ENCODE data around the gene CNBP. TPM values are rescaled to one million over a fixed set of nuclear protein-coding genes. Genes with fewer than 3 reads are reported as not detected.

CNBP gene
- total RNA-seq, 3 donors from 2014 or later, result 223 to 353 (median 234) TPM

- H3K9me3 ChIP-seq, result no peaks in the 10 kb centered on the region
- ATAC-seq (no peak), DNase-seq (no peak)
- H3K36me3 ChIP-seq (ENCODE audit: low read depth), result no peaks in the 10 kb centered on the region
- H3K4me3 ChIP-seq, result no peak overlapping the region
- TF ChIP-seq CTCF (IDR thresholded peaks at IDR 0.05), result no peak
- intact Hi-C loops (cut with DNase I, micrococcal nuclease), result no loop called here
- peaks cover 10% of the 10 kb centered on the region for H3K4me1 ChIP-seq (ENCODE audit: low read depth)
These were observed 27.6 kb upstream of the CNBP start for GRCh38 chr3:129211345-129211744.

- no peak for ATAC-seq
- Histone ChIP-seq H3K4me3 (no peak overlapping the region), H3K36me3 (ENCODE audit: low read depth) (no peaks in the 10 kb centered on the region), H3K9me3 (no peaks in the 10 kb centered on the region), H3K4me1 (ENCODE audit: low read depth) (peaks cover 10% of the 10 kb centered on the region)
- TF ChIP-seq CTCF (IDR thresholded peaks at IDR 0.05), result no peak
- intact Hi-C loops (cut with DNase I, micrococcal nuclease), result no loop called here
- DNase-seq, result no peak
These were observed 23.8 kb upstream of the CNBP start for GRCh38 chr3:129207479-129207878.

GRCh38 chr3:129205109-129205832 lies 21.6 kb upstream of the CNBP start:
- no peaks in the 10 kb centered on the region for H3K36me3 ChIP-seq (ENCODE audit: low read depth)
- intact Hi-C loops (cut with DNase I, micrococcal nuclease), result no loop called here

GRCh38 chr3:129204473-129204872 lies 20.8 kb upstream of the CNBP start:
- TF ChIP-seq CTCF (IDR thresholded peaks at IDR 0.05), result no peak
- no peaks in the 10 kb centered on the region for H3K9me3 ChIP-seq
- no peak for ATAC-seq
- no peaks in the 10 kb centered on the region for H3K4me1 ChIP-seq (ENCODE audit: low read depth)
- no peak overlapping the region for H3K4me3 ChIP-seq
- intact Hi-C loops (cut with DNase I, micrococcal nuclease), result no loop called here
- no peaks in the 10 kb centered on the region for H3K36me3 ChIP-seq (ENCODE audit: low read depth)
- no peak for DNase-seq

More at GRCh38 chr3:129205109-129205832, 21.6 kb upstream of the CNBP start:
- no peak for DNase-seq
- Histone ChIP-seq H3K4me1 (ENCODE audit: low read depth) (no peaks in the 10 kb centered on the region), H3K9me3 (no peaks in the 10 kb centered on the region), H3K4me3 (no peak overlapping the region)
- TF ChIP-seq CTCF (IDR thresholded peaks at IDR 0.05), result no peak
- no peak for ATAC-seq

- H3K9me3 ChIP-seq, result no peaks in the 10 kb centered on the region
- H3K4me1 ChIP-seq (ENCODE audit: low read depth), result no peaks in the 10 kb centered on the region
- H3K36me3 ChIP-seq (ENCODE audit: low read depth), result no peaks in the 10 kb centered on the region
- H3K4me3 ChIP-seq, result no peak overlapping the region
- DNase-seq (no peak), ATAC-seq (no peak)
- intact Hi-C loops (cut with DNase I, micrococcal nuclease), result no loop called here
- TF ChIP-seq CTCF (IDR thresholded peaks at IDR 0.05), result no peak
These were observed 15.7 kb upstream of the CNBP start for GRCh38 chr3:129199366-129199765.
